Measurements from ENCODE around the gene ZNF385C. TPM values are rescaled to one million over a fixed set of nuclear protein-coding genes. Genes with fewer than 3 reads are reported as not detected.

ZNF385C gene
- total RNA-seq, 1 experiment from 2014 or later, result 0.26 TPM

DNA sequence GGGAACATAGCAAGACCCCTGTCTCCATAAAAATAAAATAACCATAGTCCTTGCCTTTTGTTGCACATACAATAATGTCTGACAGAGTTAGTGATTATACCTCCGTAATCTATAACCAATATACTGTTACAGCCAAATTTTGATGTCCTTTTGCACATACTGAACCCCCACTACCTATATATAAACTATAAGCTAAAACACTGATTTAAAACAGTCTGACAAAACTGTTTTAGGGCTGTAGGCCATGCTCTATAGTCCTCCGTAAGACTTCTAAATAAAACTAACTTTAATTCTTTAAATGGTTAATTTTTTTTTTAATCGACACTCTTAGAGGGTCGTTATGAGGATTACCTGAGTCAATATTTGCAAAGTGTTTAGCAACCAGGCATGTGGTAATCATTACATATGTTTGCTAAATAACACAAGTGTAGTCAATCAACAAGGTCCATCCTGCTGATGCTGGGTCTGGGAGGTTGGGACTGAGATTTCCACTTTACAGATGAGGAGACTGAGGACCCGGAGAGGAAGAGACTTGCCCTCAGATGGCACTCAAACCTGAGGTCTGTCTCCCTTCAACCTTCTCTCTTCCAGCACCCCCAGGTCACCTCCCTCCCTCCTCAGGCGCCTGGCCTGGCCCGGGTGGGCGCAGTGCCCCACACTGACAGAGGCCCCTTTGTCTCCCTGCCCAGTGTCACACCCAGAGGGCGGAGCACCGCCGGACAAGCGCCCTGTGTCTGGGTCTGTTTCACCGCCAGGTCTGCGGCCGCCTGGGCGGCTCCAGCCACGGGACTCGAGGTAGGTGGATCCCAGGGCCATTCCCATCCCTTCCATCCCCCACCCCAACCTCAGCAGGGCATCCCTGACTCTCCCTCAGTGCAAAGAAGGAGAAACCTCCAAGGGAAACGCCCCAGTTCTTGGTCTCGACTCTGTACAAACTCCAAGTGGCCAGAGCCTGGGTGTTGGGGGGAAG lies 10.3 kb downstream of the ZNF385C start:
- BruUV-seq (replicated peaks), result no TSS peak
- Mint-ChIP-seq H3K9me3 (ENCODE audit: unreplicated experiment) (no peaks in the 10 kb centered on the region), H3K4me1 (ENCODE audit: insufficient read depth, unreplicated experiment) (no peaks in the 10 kb centered on the region), H3K27ac (ENCODE audit: low read depth, unreplicated experiment) (no peak overlapping the region), H3K27me3 (ENCODE audit: insufficient read depth, unreplicated experiment) (peaks cover 21% of the 10 kb centered on the region), H3K36me3 (ENCODE audit: insufficient read depth, unreplicated experiment) (no peaks in the 10 kb centered on the region), H3K4me3 (ENCODE audit: unreplicated experiment) (no peak overlapping the region)
- intact Hi-C loops (cut with micrococcal nuclease), result no loop called here
- TF ChIP-seq, protein P1, sequence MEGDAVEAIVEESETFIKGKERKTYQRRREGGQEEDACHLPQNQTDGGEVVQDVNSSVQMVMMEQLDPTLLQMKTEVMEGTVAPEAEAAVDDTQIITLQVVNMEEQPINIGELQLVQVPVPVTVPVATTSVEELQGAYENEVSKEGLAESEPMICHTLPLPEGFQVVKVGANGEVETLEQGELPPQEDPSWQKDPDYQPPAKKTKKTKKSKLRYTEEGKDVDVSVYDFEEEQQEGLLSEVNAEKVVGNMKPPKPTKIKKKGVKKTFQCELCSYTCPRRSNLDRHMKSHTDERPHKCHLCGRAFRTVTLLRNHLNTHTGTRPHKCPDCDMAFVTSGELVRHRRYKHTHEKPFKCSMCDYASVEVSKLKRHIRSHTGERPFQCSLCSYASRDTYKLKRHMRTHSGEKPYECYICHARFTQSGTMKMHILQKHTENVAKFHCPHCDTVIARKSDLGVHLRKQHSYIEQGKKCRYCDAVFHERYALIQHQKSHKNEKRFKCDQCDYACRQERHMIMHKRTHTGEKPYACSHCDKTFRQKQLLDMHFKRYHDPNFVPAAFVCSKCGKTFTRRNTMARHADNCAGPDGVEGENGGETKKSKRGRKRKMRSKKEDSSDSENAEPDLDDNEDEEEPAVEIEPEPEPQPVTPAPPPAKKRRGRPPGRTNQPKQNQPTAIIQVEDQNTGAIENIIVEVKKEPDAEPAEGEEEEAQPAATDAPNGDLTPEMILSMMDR (IDR thresholded peaks at IDR 0.05; ENCODE audit: unreplicated experiment), result no peak
- POLR2A ChIA-PET, result interaction anchor here (0.6 kb wide), 1 partner anchor 1939 kb away, joined by 4 read pairs; no protein-coding TSS in a partner anchor
- DNase-seq (ENCODE audit: unreplicated experiment), result no peak
- CTCF ChIA-PET, result interaction anchor here (0.7 to 1.3 kb wide), 3 partner anchors 13 to 286 kb away, joined by 3 to 5 read pairs (median 3); no protein-coding TSS in a partner anchor

DNA sequence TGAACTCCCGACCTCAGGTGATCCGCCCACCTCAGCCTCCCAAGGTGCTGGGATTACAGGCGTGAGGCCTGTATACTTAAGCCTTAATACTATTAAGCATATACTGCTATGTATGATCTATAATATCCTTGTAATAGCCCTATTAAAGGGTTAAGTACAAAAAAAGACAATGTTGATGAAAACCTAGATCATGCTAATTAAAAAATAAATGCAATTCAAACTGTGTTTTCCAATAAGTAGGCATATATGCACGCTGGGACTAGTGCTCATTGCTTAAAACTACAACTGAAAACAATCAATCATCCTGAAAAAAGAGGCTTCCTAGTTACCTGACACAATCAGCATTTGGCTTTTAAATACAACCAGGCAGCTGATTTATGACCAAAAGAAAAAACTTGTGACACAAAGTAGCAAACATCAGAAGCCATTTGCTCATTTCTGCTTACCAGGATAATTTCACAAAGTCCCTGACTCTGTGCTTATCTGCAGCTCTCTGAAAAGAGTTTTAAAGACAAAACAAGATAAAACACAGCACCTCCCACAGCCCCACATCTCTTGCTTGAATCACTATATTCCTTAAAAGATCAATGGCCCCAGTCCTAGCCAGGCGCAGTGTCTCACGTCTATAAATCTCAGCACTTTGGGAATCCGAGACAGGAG lies 11.1 kb downstream of the ZNF385C start:
- Mint-ChIP-seq H3K36me3 (ENCODE audit: insufficient read depth, unreplicated experiment) (no peaks in the 10 kb centered on the region), H3K4me3 (ENCODE audit: unreplicated experiment) (no peak overlapping the region), H3K4me1 (ENCODE audit: insufficient read depth, unreplicated experiment) (peaks cover 4% of the 10 kb centered on the region), H3K9me3 (ENCODE audit: unreplicated experiment) (no peaks in the 10 kb centered on the region), H3K27ac (ENCODE audit: low read depth, unreplicated experiment) (no peak overlapping the region), H3K27me3 (ENCODE audit: insufficient read depth, unreplicated experiment) (peaks cover 21% of the 10 kb centered on the region)
- CTCF ChIA-PET, result interaction anchor here (0.7 to 1.3 kb wide), 3 partner anchors 14 to 285 kb away, joined by 3 to 5 read pairs (median 3); no protein-coding TSS in a partner anchor
- intact Hi-C loops (cut with micrococcal nuclease), result no loop called here
- DNase-seq (ENCODE audit: unreplicated experiment), result no peak
- POLR2A ChIA-PET, result interaction anchor here (0.6 kb wide), 1 partner anchor 1938 kb away, joined by 4 read pairs; no protein-coding TSS in a partner anchor
- TF ChIP-seq, protein P1 (IDR thresholded peaks at IDR 0.05; ENCODE audit: unreplicated experiment), result no peak
- no TSS peak for BruUV-seq (replicated peaks)

DNA sequence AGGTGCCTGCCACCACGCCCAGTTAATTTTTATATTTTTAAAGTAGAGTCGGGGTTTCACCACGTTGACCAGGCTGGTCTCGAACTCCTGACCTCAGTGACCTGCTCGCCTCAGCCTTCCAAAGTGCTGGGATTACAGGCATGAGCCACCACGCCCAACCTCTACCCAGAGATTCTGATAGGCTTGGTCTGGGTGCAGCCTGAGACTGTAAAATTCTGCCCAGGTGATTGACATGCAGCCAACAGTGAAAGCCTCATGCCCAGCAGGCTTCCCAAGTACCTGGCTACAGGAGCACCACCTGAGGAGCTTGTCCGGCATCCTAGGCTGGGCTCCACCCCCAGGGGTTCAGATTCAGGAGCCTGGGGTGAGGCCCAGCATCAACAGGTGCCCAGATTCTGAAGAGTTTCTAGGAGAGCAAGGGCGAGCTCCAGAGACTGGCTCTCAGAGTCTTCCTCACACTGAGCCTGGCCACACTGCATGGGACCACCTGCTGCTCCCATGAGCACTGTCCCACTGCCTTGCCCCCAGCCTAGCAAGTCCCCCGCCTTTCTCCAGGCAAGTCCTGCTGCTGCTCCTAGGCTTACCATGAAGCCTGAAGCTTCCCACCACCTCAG lies 16.6 kb downstream of the ZNF385C start:
- intact Hi-C loops (cut with micrococcal nuclease), result no loop called here
- Mint-ChIP-seq H3K36me3 (ENCODE audit: insufficient read depth, unreplicated experiment) (no peaks in the 10 kb centered on the region), H3K9me3 (ENCODE audit: unreplicated experiment) (no peaks in the 10 kb centered on the region), H3K4me3 (ENCODE audit: unreplicated experiment) (no peak overlapping the region), H3K4me1 (ENCODE audit: insufficient read depth, unreplicated experiment) (peaks cover 6% of the 10 kb centered on the region), H3K27ac (ENCODE audit: low read depth, unreplicated experiment) (no peak overlapping the region), H3K27me3 (ENCODE audit: insufficient read depth, unreplicated experiment) (no peaks in the 10 kb centered on the region)
- DNase-seq (ENCODE audit: unreplicated experiment), result no peak
- TF ChIP-seq, protein P1 (IDR thresholded peaks at IDR 0.05; ENCODE audit: unreplicated experiment), result no peak
- no TSS peak for BruUV-seq (replicated peaks)
- CTCF ChIA-PET, result interaction anchor here (0.5 kb wide), 1 partner anchor 118 kb away, joined by 4 read pairs; no protein-coding TSS in a partner anchor
- POLR2A ChIA-PET, result no interaction called here

Measured in MCF 10A (cell line).